ENCODE results near the gene BCAT1. TPM values are rescaled to one million over a fixed set of nuclear protein-coding genes. Genes with fewer than 3 reads are reported as not detected.
"Not testable (repeated sequence)": the region's sequence is repeated elsewhere in the genome, so short reads cannot be mapped to it uniquely, and the experiment has no call there.

The BCAT1 gene
- total and polyA plus RNA-seq, 2 of the 8 experiments (the other 6 are each of a cell fraction or from before 2014, with no cell fraction given): 19.7 to 263 TPM

DNA sequence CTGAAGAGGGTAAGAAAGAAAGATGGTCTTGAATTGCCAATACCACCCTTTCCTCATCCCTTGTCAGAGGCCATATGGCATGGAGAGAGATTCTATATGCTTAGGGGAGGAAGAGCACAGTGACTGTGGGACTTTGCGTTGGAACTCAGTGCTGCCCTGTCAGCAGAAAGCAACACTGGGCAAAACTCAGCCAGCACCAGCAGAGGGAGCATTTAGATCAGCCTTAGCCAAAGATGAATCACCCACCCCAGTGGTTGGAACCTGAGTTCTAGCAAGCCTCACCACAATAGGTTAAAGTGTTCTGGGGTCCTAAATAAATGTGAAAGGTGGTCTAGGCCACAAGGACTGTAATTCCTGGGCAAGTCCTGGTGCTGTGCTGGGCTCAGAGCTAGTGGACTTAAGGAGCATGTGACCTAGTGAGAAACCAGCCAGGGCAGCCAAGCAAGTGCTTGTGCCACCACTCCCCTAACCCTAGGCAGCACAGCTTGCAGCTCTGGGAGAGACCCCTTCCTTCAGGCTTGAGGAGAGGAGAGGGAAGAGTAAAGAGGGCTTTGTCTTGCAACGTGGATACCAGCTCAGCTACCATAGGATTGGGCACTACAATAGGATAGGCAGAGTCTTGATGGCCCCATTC lies 11.4 kb upstream of the BCAT1 start (continued):
- TF ChIP-seq, protein P1, sequence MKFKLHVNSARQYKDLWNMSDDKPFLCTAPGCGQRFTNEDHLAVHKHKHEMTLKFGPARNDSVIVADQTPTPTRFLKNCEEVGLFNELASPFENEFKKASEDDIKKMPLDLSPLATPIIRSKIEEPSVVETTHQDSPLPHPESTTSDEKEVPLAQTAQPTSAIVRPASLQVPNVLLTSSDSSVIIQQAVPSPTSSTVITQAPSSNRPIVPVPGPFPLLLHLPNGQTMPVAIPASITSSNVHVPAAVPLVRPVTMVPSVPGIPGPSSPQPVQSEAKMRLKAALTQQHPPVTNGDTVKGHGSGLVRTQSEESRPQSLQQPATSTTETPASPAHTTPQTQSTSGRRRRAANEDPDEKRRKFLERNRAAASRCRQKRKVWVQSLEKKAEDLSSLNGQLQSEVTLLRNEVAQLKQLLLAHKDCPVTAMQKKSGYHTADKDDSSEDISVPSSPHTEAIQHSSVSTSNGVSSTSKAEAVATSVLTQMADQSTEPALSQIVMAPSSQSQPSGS (IDR thresholded peaks at IDR 0.05; ENCODE audit: low read length): no peak

DNA sequence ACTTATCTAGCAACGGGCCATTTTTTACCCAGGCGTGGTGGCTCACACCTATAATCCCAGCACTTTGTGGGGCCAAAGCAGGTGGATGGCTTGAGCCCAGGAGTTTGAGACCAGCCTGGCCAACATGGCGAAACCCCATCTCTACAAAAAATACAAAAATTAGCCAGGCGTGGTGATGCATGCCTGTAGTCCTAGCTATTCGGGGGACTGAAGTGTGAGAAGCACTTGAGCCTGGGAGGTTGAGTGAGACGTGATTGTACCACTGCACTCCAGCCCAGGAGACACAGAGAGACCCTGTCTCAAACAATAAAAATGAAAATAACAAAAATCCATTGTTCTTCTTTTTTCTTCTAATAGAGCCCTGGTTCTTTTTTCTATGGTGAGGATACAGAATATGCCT lies 7.5 kb upstream of the BCAT1 start:
- not testable (repeated sequence) for H3K4me2 ChIP-seq (ENCODE audit: insufficient read depth in 1 of 2, low read depth in 2 of 2, low read length in 2 of 2); H3K79me2 ChIP-seq (ENCODE audit: control insufficient read depth in 1 of 2, insufficient read depth in 2 of 2, low read length in 2 of 2); H3K4me3 ChIP-seq (ENCODE audit: extremely low read depth in 1 of 4, insufficient read depth in 2 of 4, low read depth in 3 of 4, low read length in 4 of 4); H2BK20ac ChIP-seq (ENCODE audit: low read length); H2BK15ac ChIP-seq (ENCODE audit: low read length); H3K14ac ChIP-seq (ENCODE audit: insufficient read length); H3K9me3 ChIP-seq (ENCODE audit: insufficient read depth in 2 of 2, low read depth in 1 of 2, low read length in 1 of 2); H4K5ac ChIP-seq (ENCODE audit: insufficient read length, low read depth, low read length); H2BK5ac ChIP-seq (ENCODE audit: low read depth, low read length); H3K4me1 ChIP-seq (replicated peaks in 1 of 4; ENCODE audit: control insufficient read depth in 3 of 4, insufficient read depth in 4 of 4, low read length in 3 of 4); H3K56ac ChIP-seq (replicated peaks; ENCODE audit: insufficient read length, low read depth, low read length); H4K20me1 ChIP-seq (replicated peaks in 1 of 2; ENCODE audit: control insufficient read depth in 1 of 2, insufficient read depth in 2 of 2, low read length in 2 of 2); DNase-seq (ENCODE audit: low read depth in 1 of 2, low spot score in 2 of 2); H2BK120ac ChIP-seq (replicated peaks; ENCODE audit: low read depth, low read length); H4K8ac ChIP-seq (ENCODE audit: extremely low read depth, insufficient read depth, low read length); H3K36me3 ChIP-seq (ENCODE audit: control insufficient read depth in 2 of 4, insufficient read depth in 4 of 4, low read length in 3 of 4); H2AK5ac ChIP-seq (ENCODE audit: low read depth, low read length); H4K91ac ChIP-seq (replicated peaks; ENCODE audit: insufficient read length, low read length); H3K27ac ChIP-seq (ENCODE audit: low read depth, low read length); H3K27me3 ChIP-seq (replicated peaks in 1 of 4; ENCODE audit: control insufficient read depth in 3 of 4, extremely low read depth in 1 of 4, insufficient read depth in 3 of 4, low read length in 3 of 4); H3K18ac ChIP-seq (ENCODE audit: extremely low read depth, low read length); H3K9ac ChIP-seq (replicated peaks in 1 of 4; ENCODE audit: extremely low read depth in 1 of 4, low read depth in 3 of 4, low read length in 3 of 4); FAIRE-seq; H3K23ac ChIP-seq (ENCODE audit: insufficient read length); H3K4ac ChIP-seq (replicated peaks; ENCODE audit: insufficient read length, low read depth, low read length); H3K79me1 ChIP-seq (ENCODE audit: low read depth, low read length); H3K23me2 ChIP-seq (ENCODE audit: low read depth, low read length); H2AFZ ChIP-seq (ENCODE audit: low read length); H2BK12ac ChIP-seq (ENCODE audit: low read depth, low read length)
- 86% methylated on average over 6 of the region's 6 CpGs; no CpG with 5 or more reads in 1 of the 2 experiments for WGBS, 2 experiments (ENCODE audit: extremely low coverage in 1 of 2, insufficient coverage in 1 of 2, insufficient read length in 1 of 2, insufficient replicate concordance in 2 of 2, low coverage in 1 of 2, low lambda C conversion rate in 2 of 2, missing lambda C conversion rate in 1 of 2)
- ChIA-PET CTCF (ENCODE audit: partially characterized antibody) (interaction anchor here (0.8 to 1.0 kb wide), 3 partner anchors 27 to 180 kb away, joined by 3 to 5 read pairs (median 3); no protein-coding TSS in a partner anchor), POLR2A (ENCODE audit: partially characterized antibody) (interaction anchor here (1.3 to 22.8 kb wide), 3 partner anchors 9 to 23 kb away, joined by 4 to 468 read pairs (median 25); partner anchors contain the start of gene BCAT1)

Data from H1 (cell line).